ENCODE data around the gene PTPRB. TPM values are rescaled to one million over a fixed set of nuclear protein-coding genes. Genes with fewer than 3 reads are reported as not detected.

Gene PTPRB
- total RNA-seq, 3 donors from 2014 or later: 18.4 to 36.1 (median 33.6) TPM

- H3K36me3 ChIP-seq: no peaks in the 10 kb centered on the region
- peak overlapping the region; percentile 19 to 21 for H3K27ac ChIP-seq
- intact Hi-C loops (cut with DNase I; ENCODE audit: low total_unique reads): loop anchor here (2.0 kb wide), 1 partner anchor 17 kb away; no protein-coding TSS in a partner anchor
- TF ChIP-seq POLR2A (IDR thresholded peaks at IDR 0.05) (no peak), POLR2AphosphoS5 (IDR thresholded peaks at IDR 0.05) (peak in 1 of 3 donors; percentile 50)
- no peaks in the 10 kb centered on the region for H3K9me3 ChIP-seq
- no peak overlapping the region for H3K4me3 ChIP-seq
- H3K27me3 ChIP-seq: no peaks in the 10 kb centered on the region
- no peaks in the 10 kb centered on the region for H3K4me1 ChIP-seq
- peak in 1 of 2 donors; percentile 24 for DNase-seq (ENCODE audit: low spot score in 2 of 2)
Observed at GRCh38 chr12:70645494-70646317, 8.5 kb upstream of the PTPRB start.

DNA sequence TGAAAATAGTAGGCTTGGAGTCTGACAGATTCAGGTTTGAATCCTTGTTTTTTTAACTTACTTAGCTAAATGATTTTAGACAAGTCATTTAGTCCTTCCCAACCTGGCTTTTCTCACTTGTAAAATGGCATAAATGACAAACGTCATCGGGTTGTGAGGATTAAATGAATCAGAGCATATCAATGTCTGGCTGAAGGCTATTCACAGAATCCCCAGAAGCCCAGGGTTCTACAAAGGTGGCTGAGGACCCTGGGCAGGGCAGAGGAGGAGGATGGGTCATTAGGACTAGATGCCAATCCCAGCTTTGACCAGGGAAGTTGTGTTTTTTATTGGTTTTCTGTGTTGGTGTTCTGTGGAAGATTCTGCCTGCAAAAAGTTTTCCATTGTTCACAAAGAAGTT is 7.6 kb upstream of the PTPRB start:
- Histone ChIP-seq H3K4me3 (no peak overlapping the region), H3K27me3 (no peaks in the 10 kb centered on the region), H3K4me1 (no peaks in the 10 kb centered on the region), H3K27ac (peak overlapping the region in 1 of 2 donors; percentile 8), H3K36me3 (no peaks in the 10 kb centered on the region), H3K9me3 (no peaks in the 10 kb centered on the region)
- DNase-seq (ENCODE audit: low spot score in 2 of 2): no peak
- TF ChIP-seq POLR2AphosphoS5 (IDR thresholded peaks at IDR 0.05) (no peak), POLR2A (IDR thresholded peaks at IDR 0.05) (no peak)
- TF ChIP-seq, protein P1, sequence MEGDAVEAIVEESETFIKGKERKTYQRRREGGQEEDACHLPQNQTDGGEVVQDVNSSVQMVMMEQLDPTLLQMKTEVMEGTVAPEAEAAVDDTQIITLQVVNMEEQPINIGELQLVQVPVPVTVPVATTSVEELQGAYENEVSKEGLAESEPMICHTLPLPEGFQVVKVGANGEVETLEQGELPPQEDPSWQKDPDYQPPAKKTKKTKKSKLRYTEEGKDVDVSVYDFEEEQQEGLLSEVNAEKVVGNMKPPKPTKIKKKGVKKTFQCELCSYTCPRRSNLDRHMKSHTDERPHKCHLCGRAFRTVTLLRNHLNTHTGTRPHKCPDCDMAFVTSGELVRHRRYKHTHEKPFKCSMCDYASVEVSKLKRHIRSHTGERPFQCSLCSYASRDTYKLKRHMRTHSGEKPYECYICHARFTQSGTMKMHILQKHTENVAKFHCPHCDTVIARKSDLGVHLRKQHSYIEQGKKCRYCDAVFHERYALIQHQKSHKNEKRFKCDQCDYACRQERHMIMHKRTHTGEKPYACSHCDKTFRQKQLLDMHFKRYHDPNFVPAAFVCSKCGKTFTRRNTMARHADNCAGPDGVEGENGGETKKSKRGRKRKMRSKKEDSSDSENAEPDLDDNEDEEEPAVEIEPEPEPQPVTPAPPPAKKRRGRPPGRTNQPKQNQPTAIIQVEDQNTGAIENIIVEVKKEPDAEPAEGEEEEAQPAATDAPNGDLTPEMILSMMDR (IDR thresholded peaks at IDR 0.05): no peak
- intact Hi-C loops (cut with DNase I; ENCODE audit: low total_unique reads): no loop called here

DNA sequence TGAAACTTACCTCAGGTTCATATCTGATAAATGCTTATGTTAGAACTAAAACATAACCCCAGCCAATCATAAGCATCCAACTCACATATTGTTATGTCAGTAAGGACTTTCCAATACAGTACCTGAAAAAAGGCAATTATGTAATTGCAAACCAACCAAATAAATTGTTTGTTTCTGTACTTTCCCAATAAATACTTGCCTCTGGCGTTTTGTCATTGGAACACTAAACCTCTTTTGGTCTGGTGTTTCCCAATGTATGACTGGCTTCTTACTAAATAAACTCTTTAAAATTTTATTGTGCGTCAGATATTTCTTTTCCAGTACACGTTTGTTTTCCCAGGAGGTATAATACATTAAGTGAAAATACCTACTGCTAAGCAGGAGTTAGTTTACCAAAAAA is 6.7 kb upstream of the PTPRB start:
- Histone ChIP-seq H3K4me3 (no peak overlapping the region), H3K36me3 (no peaks in the 10 kb centered on the region), H3K9me3 (no peaks in the 10 kb centered on the region), H3K4me1 (no peaks in the 10 kb centered on the region), H3K27me3 (no peaks in the 10 kb centered on the region), H3K27ac (no peak overlapping the region)
- no peak for TF ChIP-seq POLR2A (IDR thresholded peaks at IDR 0.05)
- no peak for TF ChIP-seq POLR2AphosphoS5 (IDR thresholded peaks at IDR 0.05)
- TF ChIP-seq, protein P1 (IDR thresholded peaks at IDR 0.05): no peak
- DNase-seq (ENCODE audit: low spot score in 2 of 2): no peak
- intact Hi-C loops (cut with DNase I; ENCODE audit: low total_unique reads): no loop called here

GRCh38 chr12:70641691-70642090 is 4.5 kb upstream of the PTPRB start:
- H3K4me3 ChIP-seq: no peak overlapping the region
- no peaks in the 10 kb centered on the region for H3K27me3 ChIP-seq
- H3K9me3 ChIP-seq: no peaks in the 10 kb centered on the region
- no peak for TF ChIP-seq POLR2AphosphoS5 (IDR thresholded peaks at IDR 0.05)
- TF ChIP-seq, protein P1 (IDR thresholded peaks at IDR 0.05): no peak
- no peak for TF ChIP-seq POLR2A (IDR thresholded peaks at IDR 0.05)
- no peak overlapping the region for H3K27ac ChIP-seq
- H3K4me1 ChIP-seq: no peaks in the 10 kb centered on the region
- intact Hi-C loops (cut with DNase I; ENCODE audit: low total_unique reads): no loop called here
- H3K36me3 ChIP-seq: no peaks in the 10 kb centered on the region
- DNase-seq (ENCODE audit: low spot score in 2 of 2): no peak

DNA sequence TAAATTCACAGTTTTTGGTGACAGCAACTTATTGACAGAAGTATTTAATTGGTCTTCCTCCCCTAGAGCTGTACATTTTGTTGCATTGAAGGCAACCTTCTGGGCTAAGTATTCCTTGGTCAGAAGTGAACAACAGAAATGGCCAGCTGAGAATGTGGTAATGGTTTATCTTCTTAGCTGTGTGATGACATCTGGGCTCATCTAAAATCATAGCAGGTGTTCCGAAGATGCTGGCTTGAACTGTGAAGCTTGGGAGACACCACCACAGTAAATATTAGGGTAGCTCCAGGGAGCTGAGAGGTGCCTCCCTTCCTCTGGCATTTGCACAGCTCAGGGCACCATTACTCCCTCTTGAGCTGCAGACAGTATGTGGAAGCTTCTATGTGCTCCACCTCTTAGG is 3.7 kb upstream of the PTPRB start:
- Histone ChIP-seq H3K36me3 (no peaks in the 10 kb centered on the region), H3K27me3 (no peaks in the 10 kb centered on the region), H3K4me3 (no peak overlapping the region), H3K27ac (no peak overlapping the region), H3K4me1 (no peaks in the 10 kb centered on the region), H3K9me3 (no peaks in the 10 kb centered on the region)
- intact Hi-C loops (cut with DNase I; ENCODE audit: low total_unique reads): no loop called here
- no peak for DNase-seq (ENCODE audit: low spot score in 2 of 2)
- TF ChIP-seq, protein P1 (IDR thresholded peaks at IDR 0.05): no peak
- TF ChIP-seq POLR2AphosphoS5 (IDR thresholded peaks at IDR 0.05) (no peak), POLR2A (IDR thresholded peaks at IDR 0.05) (no peak)
